Testis (tissue), 3 donors: Measurements from ENCODE around the gene SDCCAG8. TPM values are rescaled to one million over a fixed set of nuclear protein-coding genes. Genes with fewer than 3 reads are reported as not detected.

Experiments used
- DNase-seq: peaks from one replicate; pipeline ENCODE4 v3.0.0-alpha.2; 2019
- H3K27ac ChIP-seq, 2 donors: fragments of 200-600 bp; sonication (generic); one replicate each; pipeline ENCODE4 v1.5.1; 2019
- H3K27me3 ChIP-seq: fragments of 200-600 bp; sonication (generic); one replicate; pipeline ENCODE4 v1.5.1; 2019
- H3K36me3 ChIP-seq: fragments of 200-600 bp; sonication (generic); one replicate; pipeline ENCODE4 v1.5.1; 2017; ENCODE audit warnings: low read depth; ENCODE audit errors: missing control alignments
- H3K4me1 ChIP-seq: fragments of 200-600 bp; sonication (generic); one replicate; pipeline ENCODE4 v1.5.1; 2019
- H3K4me3 ChIP-seq, 2 donors: fragments of 200-600 bp; sonication (generic); one replicate each; pipeline ENCODE4 v1.5.1; 2017 to 2019
- H3K9me3 ChIP-seq: fragments of 200-600 bp; sonication (generic); one replicate; pipeline ENCODE4 v1.5.1; 2017
- CTCF ChIP-seq, 3 experiments: fragments of 450-650 bp in 2 of 3; fragments of 200-600 bp in 1 of 3; sonication (generic) in 1 of 3; IDR thresholded peaks; one replicate each; pipeline ENCODE4 v1.5.1; 2016 to 2019; ENCODE audit warnings: antibody characterized with exemption in 3 of 3, mild to moderate bottlenecking in 2 of 3, moderate library complexity in 1 of 3
- POLR2A ChIP-seq: fragments of 450-650 bp; IDR thresholded peaks from one replicate; pipeline ENCODE4 v1.6.1; 2017; ENCODE audit warnings: antibody characterized with exemption, mild to moderate bottlenecking, moderate library complexity
- WGBS, 2 donors: methylation state at CpG; one replicate each; pipeline ENCODE4 v1.1.5; 2018; 5-methylcytosine and 5-hydroxymethylcytosine counted together
- intact Hi-C: fragments of 100-400 bp; cut with DNase I; formaldehyde crosslinking; loops from one replicate; pipeline ENCODE4 v1.15.1; 2023; ENCODE audit warnings: low total_unique reads
- polyA plus RNA-seq: library from polyadenylated mRNA; stranded (reverse); fragments of 350-450 nt; fragmentation: Illumina TruSeq; extraction: RNeasy Lipid Tissue Mini Kit (QIAGEN cat#74804); gene quantifications from one replicate; pipeline ENCODE4 v1.2.3, GENCODE V29; 2014; ENCODE audit warnings: low read depth, low replicate concordance; ENCODE audit not compliant: insufficient read depth
- total RNA-seq, 2 donors: library from RNA; depleted of rRNA; stranded (reverse); fragments of >200 nt; gene quantifications; one replicate each; pipeline ENCODE4 v1.2.3, GENCODE V29; 2016

Gene SDCCAG8
- total and polyA plus RNA-seq, 3 donors from 2014 or later: 21.9 to 45.4 (median 40.6) TPM

GRCh38 chr1:243266231-243266630, 10.4 kb downstream of the SDCCAG8 start:
- 89% methylated on average over 4 of the region's 4 CpGs for WGBS, 2 donors
- H3K4me3 ChIP-seq: no peak overlapping the region
- intact Hi-C loops: no loop called here
- no peak for DNase-seq
- H3K27ac ChIP-seq: no peak overlapping the region
- TF ChIP-seq POLR2A (no peak), CTCF (IDR thresholded peaks at IDR 0.05) (no peak)
- H3K36me3 ChIP-seq: no peaks in the 10 kb centered on the region
- peaks cover 10% of the 10 kb centered on the region for H3K4me1 ChIP-seq
- no peaks in the 10 kb centered on the region for H3K9me3 ChIP-seq
- no peaks in the 10 kb centered on the region for H3K27me3 ChIP-seq

GRCh38 chr1:243267471-243267880, 11.6 kb downstream of the SDCCAG8 start:
- Histone ChIP-seq H3K27ac (no peak overlapping the region), H3K9me3 (no peaks in the 10 kb centered on the region), H3K4me3 (no peak overlapping the region), H3K4me1 (peaks cover 10% of the 10 kb centered on the region), H3K36me3 (no peaks in the 10 kb centered on the region), H3K27me3 (no peaks in the 10 kb centered on the region)
- WGBS, 2 donors: 52 to 56% methylated on average over 10 of the region's 10 CpGs
- TF ChIP-seq POLR2A: no peak
- TF ChIP-seq CTCF (IDR thresholded peaks at IDR 0.05): no peak
- DNase-seq: no peak
- intact Hi-C loops: no loop called here

GRCh38 chr1:243267914-243268653, 12.2 kb downstream of the SDCCAG8 start:
- no peak overlapping the region for H3K27ac ChIP-seq
- DNase-seq: no peak
- no peaks in the 10 kb centered on the region for H3K9me3 ChIP-seq
- no peaks in the 10 kb centered on the region for H3K36me3 ChIP-seq
- intact Hi-C loops: no loop called here
- H3K4me3 ChIP-seq: no peak overlapping the region
- peaks cover 10% of the 10 kb centered on the region for H3K4me1 ChIP-seq
- WGBS, 2 donors: 59 to 62% methylated on average over 12 of the region's 12 CpGs
- TF ChIP-seq CTCF (IDR thresholded peaks at IDR 0.05) (no peak), POLR2A (no peak)
- no peaks in the 10 kb centered on the region for H3K27me3 ChIP-seq

GRCh38 chr1:243268751-243269460, 13.1 kb downstream of the SDCCAG8 start:
- intact Hi-C loops: no loop called here
- no peak for DNase-seq
- H3K36me3 ChIP-seq: no peaks in the 10 kb centered on the region
- 70 to 78% methylated on average over 12 to 13 of the region's 13 CpGs for WGBS, 2 donors
- H3K27ac ChIP-seq: no peak overlapping the region
- no peaks in the 10 kb centered on the region for H3K9me3 ChIP-seq
- no peak overlapping the region for H3K4me3 ChIP-seq
- TF ChIP-seq CTCF (IDR thresholded peaks at IDR 0.05) (no peak), POLR2A (no peak)
- no peaks in the 10 kb centered on the region for H3K27me3 ChIP-seq
- H3K4me1 ChIP-seq: peaks cover 5% of the 10 kb centered on the region
